RWPE2 (cell line): ENCODE results near the gene PPCDC.

Experiments
- ATAC-seq: fragments of 200-7000 bp; cut with Tn5 transposase; 3 replicates; pipeline ENCODE4 v1.9.1; 2021; ENCODE audit warnings: low read depth
- DNase-seq: peaks from one replicate; pipeline ENCODE4 v3.0.0-alpha.2; 2020; ENCODE audit warnings: low spot score
- H3K27ac ChIP-seq: fragments of 450-650 bp; 2 replicates; pipeline ENCODE4 v1.5.1; 2017; ENCODE audit warnings: mild to moderate bottlenecking; ENCODE audit not compliant: poor library complexity, severe bottlenecking
- H3K27me3 ChIP-seq: fragments of 250-450 bp; sonication (Bioruptor Pico); 2 replicates; pipeline ENCODE4 v1.5.1; 2021; ENCODE audit warnings: mild to moderate bottlenecking, moderate library complexity; ENCODE audit not compliant: insufficient read depth, poor library complexity, severe bottlenecking
- H3K36me3 ChIP-seq: fragments of 250-450 bp; sonication (Bioruptor Pico); 2 replicates; pipeline ENCODE4 v1.5.1; 2020; ENCODE audit warnings: low read depth, mild to moderate bottlenecking, moderate library complexity
- H3K4me1 ChIP-seq: fragments of 250-450 bp; sonication (Bioruptor Pico); 2 replicates; pipeline ENCODE4 v1.5.1; 2021; ENCODE audit warnings: mild to moderate bottlenecking, moderate library complexity; ENCODE audit not compliant: insufficient read depth, poor library complexity, severe bottlenecking
- H3K4me3 ChIP-seq: fragments of 250-450 bp; sonication (Bioruptor Pico); 2 replicates; pipeline ENCODE4 v1.5.1; 2021; ENCODE audit warnings: mild to moderate bottlenecking, moderate library complexity; ENCODE audit not compliant: severe bottlenecking
- H3K9me3 ChIP-seq: fragments of 250-450 bp; sonication (Bioruptor Pico); 2 replicates; pipeline ENCODE4 v1.5.1; 2021; ENCODE audit warnings: mild to moderate bottlenecking, moderate library complexity; ENCODE audit not compliant: severe bottlenecking
- CTCF ChIP-seq: fragments of 450-650 bp; IDR thresholded peaks from one replicate; pipeline ENCODE4 v1.5.1; 2017; ENCODE audit warnings: mild to moderate bottlenecking, moderate library complexity; ENCODE audit not compliant: poor library complexity, severe bottlenecking

PPCDC gene

DNA sequence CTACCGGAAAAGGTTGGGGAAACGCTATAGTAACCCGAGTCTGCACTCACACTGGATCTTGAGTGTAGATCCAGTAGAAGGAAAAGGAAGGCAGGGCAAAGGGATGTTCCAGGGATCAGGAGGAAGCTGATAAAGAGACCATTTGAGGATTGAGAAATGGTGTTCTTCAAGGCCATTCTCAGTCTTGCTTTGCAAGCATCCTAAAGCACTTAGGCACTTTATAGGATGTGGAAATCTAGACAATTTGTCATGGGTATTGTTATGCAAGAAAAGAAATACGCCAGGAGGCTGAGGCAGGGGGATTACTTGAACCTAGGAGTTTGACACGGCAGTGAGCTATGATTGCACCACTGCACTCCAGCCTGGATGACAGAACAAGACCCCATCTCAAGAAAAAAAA lies 41.2 kb upstream of the PPCDC start:
- no peak for TF ChIP-seq CTCF
- Histone ChIP-seq H3K4me1 (no peaks in the 10 kb centered on the region), H3K9me3 (no peaks in the 10 kb centered on the region), H3K27me3 (no peaks in the 10 kb centered on the region), H3K27ac (no peak overlapping the region), H3K4me3 (no peak overlapping the region), H3K36me3 (no peaks in the 10 kb centered on the region)
- DNase-seq, result no peak
- no peak for ATAC-seq

GRCh38 chr15:74983725-74984231 lies 39.6 kb upstream of the PPCDC start:
- peak; percentile 66 for ATAC-seq
- DNase-seq, result no peak
- TF ChIP-seq CTCF, result no peak

GRCh38 chr15:74988007-74988800 lies 35.2 kb upstream of the PPCDC start:
- peak; percentile 91 for TF ChIP-seq CTCF
- ATAC-seq, result peak; percentile 89
- Histone ChIP-seq H3K36me3 (no peaks in the 10 kb centered on the region), H3K9me3 (no peaks in the 10 kb centered on the region), H3K4me3 (no peak overlapping the region), H3K4me1 (peaks cover 4% of the 10 kb centered on the region), H3K27ac (no peak overlapping the region), H3K27me3 (no peaks in the 10 kb centered on the region)
- no peak for DNase-seq

More at GRCh38 chr15:74983725-74984231, 39.6 kb upstream of the PPCDC start:
- Histone ChIP-seq H3K4me1 (no peaks in the 10 kb centered on the region), H3K27me3 (no peaks in the 10 kb centered on the region), H3K4me3 (no peak overlapping the region), H3K9me3 (no peaks in the 10 kb centered on the region), H3K36me3 (no peaks in the 10 kb centered on the region), H3K27ac (no peak overlapping the region)

DNA sequence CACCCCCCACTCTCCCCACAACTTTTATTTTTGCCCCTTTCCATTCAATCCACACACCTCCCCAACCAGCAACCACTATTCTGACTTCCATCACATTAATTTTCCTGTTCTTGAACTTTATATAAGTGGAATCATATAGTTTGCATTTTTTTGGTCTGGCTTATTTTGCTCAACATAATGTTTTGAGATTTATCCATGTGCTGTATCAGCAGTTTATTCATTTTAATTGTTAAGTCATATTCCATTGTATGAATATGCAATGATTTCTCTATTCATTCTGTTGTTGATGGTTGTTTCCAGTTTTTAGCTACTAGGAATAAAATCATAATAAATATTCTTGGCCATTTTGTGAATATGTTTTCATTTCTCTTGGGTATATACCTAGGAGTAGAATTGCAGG lies 33.9 kb upstream of the PPCDC start:
- DNase-seq (no peak), ATAC-seq (no peak)
- Histone ChIP-seq H3K36me3 (no peaks in the 10 kb centered on the region), H3K4me3 (no peak overlapping the region), H3K27me3 (no peaks in the 10 kb centered on the region), H3K4me1 (peaks cover 4% of the 10 kb centered on the region), H3K9me3 (no peaks in the 10 kb centered on the region), H3K27ac (no peak overlapping the region)
- TF ChIP-seq CTCF, result no peak

GRCh38 chr15:74992619-74993018 lies 30.8 kb upstream of the PPCDC start:
- Histone ChIP-seq H3K27me3 (no peaks in the 10 kb centered on the region), H3K27ac (no peak overlapping the region), H3K36me3 (no peaks in the 10 kb centered on the region), H3K4me3 (no peak overlapping the region), H3K9me3 (no peaks in the 10 kb centered on the region), H3K4me1 (peaks cover 4% of the 10 kb centered on the region)
- ATAC-seq (no peak), DNase-seq (no peak)
- TF ChIP-seq CTCF, result no peak
